Testis (tissue), 2 donors: ENCODE data around the gene OR2S2.

ENCODE experiments used
- POLR2A ChIP-seq: fragments of 450-650 bp; IDR thresholded peaks from one replicate; pipeline ENCODE4 v1.6.1; 2017; ENCODE audit warnings: antibody characterized with exemption, mild to moderate bottlenecking, moderate library complexity
- TF ChIP-seq, protein P1 (sequence below), 3 experiments: fragments of 450-650 bp in 2 of 3; fragments of 200-600 bp in 1 of 3; sonication (generic) in 1 of 3; IDR thresholded peaks; one replicate each; pipeline ENCODE4 v1.5.1; 2016 to 2019; ENCODE audit warnings: antibody characterized with exemption in 3 of 3, mild to moderate bottlenecking in 2 of 3, moderate library complexity in 1 of 3

DNA sequence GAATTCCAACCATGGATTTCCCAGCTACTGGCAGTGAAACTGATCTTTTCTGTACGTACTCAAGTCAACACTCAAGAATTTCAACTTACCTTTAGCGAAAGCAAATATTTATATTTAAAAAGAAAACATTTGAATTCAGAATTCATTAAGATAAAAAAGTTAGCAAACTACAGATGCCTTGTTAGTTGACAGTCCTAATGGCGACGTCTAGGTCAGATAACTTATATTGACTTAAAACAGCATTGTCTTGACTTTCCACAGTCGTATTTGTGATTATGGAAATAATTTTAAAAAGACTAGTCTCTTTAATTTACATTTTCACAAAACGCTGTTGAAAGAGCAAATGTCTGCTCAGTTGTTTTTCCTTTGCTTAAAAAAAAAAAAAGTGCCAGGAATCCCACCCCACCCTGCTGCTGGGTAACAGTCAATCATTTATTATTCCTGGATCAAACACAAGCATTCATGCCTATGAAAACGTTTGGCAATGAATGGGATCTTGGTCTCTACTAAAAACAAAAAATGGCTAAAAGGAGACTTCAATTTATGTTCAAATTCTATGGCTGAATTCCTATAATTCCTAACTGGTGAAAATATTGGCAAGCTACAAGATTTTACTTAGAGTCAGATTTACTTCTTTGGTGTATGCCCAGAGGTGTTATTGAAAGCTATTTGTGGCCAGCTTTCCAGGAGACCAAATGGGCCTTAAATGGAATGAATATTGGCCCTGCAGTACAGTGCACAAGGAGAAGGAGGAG, 22.0 kb downstream of the OR2S2 start:
- TF ChIP-seq, protein P1, sequence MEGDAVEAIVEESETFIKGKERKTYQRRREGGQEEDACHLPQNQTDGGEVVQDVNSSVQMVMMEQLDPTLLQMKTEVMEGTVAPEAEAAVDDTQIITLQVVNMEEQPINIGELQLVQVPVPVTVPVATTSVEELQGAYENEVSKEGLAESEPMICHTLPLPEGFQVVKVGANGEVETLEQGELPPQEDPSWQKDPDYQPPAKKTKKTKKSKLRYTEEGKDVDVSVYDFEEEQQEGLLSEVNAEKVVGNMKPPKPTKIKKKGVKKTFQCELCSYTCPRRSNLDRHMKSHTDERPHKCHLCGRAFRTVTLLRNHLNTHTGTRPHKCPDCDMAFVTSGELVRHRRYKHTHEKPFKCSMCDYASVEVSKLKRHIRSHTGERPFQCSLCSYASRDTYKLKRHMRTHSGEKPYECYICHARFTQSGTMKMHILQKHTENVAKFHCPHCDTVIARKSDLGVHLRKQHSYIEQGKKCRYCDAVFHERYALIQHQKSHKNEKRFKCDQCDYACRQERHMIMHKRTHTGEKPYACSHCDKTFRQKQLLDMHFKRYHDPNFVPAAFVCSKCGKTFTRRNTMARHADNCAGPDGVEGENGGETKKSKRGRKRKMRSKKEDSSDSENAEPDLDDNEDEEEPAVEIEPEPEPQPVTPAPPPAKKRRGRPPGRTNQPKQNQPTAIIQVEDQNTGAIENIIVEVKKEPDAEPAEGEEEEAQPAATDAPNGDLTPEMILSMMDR (IDR thresholded peaks at IDR 0.05), result no peak
- TF ChIP-seq POLR2A, result no peak
